Retinal pigment epithelial cell (primary cell): Measurements from ENCODE around the gene TFRC.
A peak's percentile ranks its signal among the peaks of the same experiment; 100 is the strongest.
"Not testable (repeated sequence)": the region's sequence is repeated elsewhere in the genome, so short reads cannot be mapped to it uniquely, and the experiment has no call there.

ENCODE experiments used
- DNase-seq: peaks from one replicate; pipeline ENCODE4 v3.0.0-alpha.2; 2010; ENCODE audit warnings: low read depth
- H3K4me3 ChIP-seq: 2 replicates; pipeline ENCODE4 v1.5.1; 2011; ENCODE audit warnings: mild to moderate bottlenecking, low read length, control low read depth, moderate library complexity
- TF ChIP-seq, protein P1 (sequence below): conservative IDR thresholded peaks from 2 replicates; pipeline ENCODE4 v1.5.1; 2011; ENCODE audit warnings: low read depth, low read length, control low read depth, inconsistent platforms

Gene TFRC

DNA sequence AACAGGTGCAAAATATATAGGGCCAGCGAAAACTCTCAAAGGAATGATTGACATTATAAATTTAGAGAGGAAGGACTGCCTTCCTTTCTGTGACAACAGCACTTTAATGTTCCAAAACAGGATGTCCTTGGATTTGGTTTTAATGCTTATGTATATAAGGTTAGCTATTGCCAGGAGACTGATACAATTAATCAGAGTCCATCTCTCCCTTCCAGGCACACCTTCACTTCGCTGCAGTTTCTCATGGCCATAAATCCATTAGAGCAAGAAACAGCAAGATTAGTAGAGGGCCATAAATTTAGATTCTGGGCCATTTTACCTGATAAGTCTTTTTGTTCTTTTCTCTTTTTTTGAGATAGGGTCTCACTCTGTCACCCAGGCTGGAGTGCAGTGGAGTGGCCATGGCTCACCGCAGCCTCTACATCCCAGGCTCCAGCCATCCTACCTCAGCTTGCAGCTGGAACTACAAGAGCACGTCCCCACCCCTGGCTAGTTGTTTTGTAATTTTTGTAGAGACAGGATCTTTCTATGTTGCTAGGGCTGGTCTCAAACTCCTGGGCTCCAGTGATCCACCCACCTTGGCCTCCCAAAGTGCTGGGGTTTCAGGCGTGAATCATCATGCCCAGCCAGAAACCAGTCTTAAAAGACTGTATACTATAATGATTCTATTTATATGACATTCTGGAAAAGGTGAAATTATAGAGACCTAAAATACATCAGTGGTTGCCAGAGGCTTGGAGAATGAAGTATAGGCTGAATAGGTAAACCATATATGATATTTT is 15.7 kb upstream of the TFRC start:
- TF ChIP-seq, protein P1, sequence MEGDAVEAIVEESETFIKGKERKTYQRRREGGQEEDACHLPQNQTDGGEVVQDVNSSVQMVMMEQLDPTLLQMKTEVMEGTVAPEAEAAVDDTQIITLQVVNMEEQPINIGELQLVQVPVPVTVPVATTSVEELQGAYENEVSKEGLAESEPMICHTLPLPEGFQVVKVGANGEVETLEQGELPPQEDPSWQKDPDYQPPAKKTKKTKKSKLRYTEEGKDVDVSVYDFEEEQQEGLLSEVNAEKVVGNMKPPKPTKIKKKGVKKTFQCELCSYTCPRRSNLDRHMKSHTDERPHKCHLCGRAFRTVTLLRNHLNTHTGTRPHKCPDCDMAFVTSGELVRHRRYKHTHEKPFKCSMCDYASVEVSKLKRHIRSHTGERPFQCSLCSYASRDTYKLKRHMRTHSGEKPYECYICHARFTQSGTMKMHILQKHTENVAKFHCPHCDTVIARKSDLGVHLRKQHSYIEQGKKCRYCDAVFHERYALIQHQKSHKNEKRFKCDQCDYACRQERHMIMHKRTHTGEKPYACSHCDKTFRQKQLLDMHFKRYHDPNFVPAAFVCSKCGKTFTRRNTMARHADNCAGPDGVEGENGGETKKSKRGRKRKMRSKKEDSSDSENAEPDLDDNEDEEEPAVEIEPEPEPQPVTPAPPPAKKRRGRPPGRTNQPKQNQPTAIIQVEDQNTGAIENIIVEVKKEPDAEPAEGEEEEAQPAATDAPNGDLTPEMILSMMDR: no peak
- H3K4me3 ChIP-seq: no peak overlapping the region
- DNase-seq: no peak

DNA sequence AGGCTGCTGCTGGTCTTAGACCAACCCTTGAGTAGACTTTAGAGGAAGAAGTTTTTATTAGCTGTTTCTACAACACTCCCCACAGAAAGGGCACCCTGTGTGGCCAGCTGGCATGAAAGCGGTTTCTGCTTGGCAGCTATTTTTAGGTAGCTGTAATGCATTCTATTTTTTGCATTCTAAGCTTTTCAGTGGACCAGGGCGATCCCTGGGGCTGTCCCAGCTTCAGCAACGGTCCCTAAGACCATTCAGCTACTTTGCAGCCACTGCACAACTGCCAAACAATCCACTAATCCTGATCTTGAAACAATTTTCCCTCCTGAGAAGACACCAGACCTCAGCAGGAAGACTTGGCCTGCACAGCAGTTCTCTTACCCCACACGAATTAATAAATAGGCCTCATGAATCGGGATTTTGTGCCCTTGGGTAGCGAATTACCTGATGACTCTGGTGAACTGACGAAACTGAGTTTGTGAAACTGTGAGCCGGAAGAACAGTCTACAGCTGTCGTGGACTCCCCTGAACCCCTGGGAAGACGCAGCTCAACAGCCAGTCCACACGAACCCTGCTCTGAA is 14.6 kb upstream of the TFRC start:
- no peak overlapping the region for H3K4me3 ChIP-seq
- no peak for DNase-seq

DNA sequence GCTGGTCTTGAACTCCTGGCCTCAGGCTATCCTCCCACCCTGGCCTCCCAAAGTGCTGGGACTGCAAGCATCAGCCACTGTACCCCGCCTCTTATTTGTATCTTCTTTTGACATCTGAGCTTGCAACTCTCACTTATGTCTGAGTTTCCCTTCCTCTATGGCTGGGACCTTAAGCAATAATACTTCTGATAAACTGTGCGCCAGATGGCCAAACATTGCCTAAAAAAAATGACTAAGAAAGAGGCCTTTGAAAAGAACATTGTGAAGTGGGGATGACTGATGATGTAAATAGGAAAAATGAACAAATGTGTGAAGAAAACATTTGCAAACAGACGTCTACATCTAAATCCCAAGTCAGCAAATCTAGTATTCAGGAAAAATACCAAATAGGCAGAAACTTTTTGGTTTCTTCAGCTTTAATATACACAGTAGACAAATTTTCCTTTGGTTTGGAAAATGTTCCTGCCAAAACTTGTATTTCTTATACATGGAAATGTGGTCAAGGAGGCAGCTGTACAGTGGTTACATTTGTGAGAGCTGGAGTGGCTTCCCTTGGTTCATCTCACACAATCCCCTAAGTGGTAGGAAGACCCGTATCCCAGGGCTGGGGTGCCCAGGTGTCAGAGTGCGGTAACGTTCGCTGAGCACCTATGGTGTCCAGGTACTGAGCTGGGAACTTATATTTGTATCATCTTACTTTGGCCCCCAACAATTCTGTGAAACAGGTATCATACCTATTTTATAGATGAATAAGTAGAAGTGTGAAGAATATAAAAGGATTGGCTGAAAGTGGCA is 11.6 kb upstream of the TFRC start:
- TF ChIP-seq, protein P1: no peak
- no peak overlapping the region for H3K4me3 ChIP-seq
- DNase-seq: no peak

More for the DNA sequence above, 14.6 kb upstream of the TFRC start:
- TF ChIP-seq, protein P1: no peak

DNA sequence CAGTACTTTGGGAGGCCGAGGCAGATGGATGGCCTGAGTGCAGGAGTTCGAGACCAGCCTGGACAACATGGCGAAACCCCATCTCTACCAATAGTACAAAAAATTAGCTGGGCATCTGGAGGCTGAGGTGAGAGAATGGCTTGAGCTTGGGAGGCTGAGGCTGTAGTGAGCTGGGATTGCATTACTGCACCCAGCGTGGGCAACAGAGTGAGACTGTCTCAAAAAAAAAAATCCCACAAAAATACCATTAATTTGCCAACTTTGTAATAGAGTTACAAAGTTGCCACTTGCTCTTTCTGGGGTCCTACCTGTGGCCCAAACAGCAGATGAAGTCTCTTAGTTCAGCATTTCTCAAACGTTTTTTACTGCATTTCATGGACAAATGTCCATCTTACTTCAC is 6.0 kb upstream of the TFRC start:
- TF ChIP-seq, protein P1: no peak
- no peak overlapping the region for H3K4me3 ChIP-seq
- no peak for DNase-seq

DNA sequence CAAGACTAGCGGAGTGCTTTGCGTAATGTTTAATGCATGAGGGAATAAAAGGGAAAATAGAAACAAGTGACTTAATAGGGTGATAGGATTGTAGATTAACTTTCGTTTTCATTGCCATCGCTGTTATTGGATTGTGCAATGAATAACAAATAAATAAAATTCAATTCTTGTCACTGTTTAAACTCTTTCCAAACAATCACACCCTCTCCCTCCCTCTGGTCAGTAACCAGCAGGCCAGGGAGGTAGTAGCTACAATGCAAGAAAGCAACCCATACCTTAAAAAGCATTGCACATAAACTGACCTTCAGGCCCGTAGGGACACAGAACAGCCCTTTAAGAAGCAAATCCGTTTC is 705 bp upstream of the TFRC start:
- no peak for DNase-seq
- TF ChIP-seq, protein P1: no peak
- no peak overlapping the region for H3K4me3 ChIP-seq

DNA sequence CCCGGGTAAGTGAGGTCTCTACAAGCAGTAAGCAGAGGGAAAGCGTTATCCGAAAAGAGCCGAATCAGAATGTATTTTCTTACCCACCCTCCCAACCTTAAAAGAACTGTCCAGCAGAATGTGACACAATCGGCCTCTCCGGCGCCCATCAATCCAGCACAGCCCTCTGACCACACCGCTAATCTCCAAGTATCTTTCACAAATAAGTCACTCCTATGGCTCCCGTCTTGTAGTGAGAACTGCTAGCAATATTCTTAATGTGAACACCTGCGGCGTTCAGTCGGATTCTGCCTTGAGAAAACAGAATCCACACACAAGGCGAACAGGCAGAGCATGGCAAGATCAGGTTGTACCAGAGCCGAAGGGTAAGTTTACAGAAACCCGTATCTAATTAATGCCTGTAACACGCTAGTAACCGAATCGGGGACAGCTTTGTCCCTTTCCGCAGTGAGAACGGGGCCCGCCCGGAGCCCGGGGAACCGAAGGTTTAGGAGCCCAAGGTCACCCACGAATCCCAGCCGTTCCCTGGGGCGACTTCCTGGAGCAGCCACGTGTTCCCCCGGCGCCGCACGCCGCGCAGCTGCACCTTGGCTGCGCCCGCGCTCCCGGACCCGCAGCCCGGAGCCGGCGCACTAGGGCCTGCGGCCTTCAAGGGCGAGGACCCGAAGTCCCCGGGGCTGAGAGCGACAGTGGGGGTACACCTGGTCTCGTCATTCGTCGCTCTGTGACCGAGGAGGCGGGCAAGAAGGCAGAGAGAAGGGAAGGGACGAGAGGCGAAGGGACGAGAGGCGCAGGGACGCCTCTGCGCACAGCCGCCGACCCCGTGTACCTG is 672 bp downstream of the TFRC start:
- peak overlapping the region; percentile 71 for H3K4me3 ChIP-seq
- TF ChIP-seq, protein P1: no peak
- DNase-seq: no peak

DNA sequence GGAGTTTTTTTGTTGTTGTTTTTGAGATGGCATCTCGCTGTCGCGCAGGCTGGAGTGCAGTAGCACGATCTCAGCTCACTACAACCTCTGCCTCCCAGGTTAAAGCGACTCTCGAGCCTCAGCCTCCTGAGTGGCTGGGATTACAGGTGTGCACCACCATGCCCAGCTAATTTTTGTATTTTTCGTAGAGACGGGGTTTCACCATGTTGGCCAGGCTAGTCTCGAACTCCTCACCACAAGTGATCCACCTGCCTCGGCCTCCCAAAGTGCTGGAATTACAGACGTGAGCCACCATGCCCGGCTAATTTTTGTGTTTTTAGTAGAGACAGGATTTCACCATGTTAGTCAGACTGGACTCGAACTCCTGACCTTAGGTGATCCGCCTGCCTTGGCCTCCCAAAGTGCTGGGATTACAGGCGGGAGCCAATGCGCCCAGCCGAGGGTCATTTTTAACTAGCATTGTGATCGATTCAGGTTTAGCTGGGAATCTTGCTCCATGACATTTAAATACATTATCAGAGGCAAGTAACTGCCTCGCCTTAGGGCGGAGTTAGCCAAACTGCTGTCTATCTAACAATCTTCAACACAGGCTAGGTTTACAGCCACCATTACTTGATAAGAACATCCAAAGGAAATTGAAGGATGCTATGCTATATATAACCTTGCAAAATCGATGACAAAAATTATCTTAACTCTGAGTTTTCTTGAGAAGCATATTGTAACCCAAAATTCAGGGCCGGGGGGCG is 1.6 kb downstream of the TFRC start:
- not testable (repeated sequence) for DNase-seq
- peak overlapping the region; percentile 71 for H3K4me3 ChIP-seq
